HepG2 (cell line): ENCODE data around the gene VWA3A. TPM values are rescaled to one million over a fixed set of nuclear protein-coding genes. Genes with fewer than 3 reads are reported as not detected.
A peak's percentile ranks its signal among the peaks of the same experiment; 100 is the strongest.

Experiments
- ATAC-seq: fragments of 200-7000 bp; cut with Tn5 transposase; 3 replicates; pipeline ENCODE4 v1.9.1; 2020; ENCODE audit warnings: mild to moderate bottlenecking, moderate library complexity
- Bru-seq: library from RNA; stranded (reverse); fragments of 400-500 nt; gene quantifications from one replicate; lab custom pipeline; 2021; lab: Mats Ljungman, UMichigan
- BruChase-seq, 2 experiments: library from RNA; stranded (reverse); fragments of 400-500 nt; gene quantifications; one replicate each; lab custom pipeline; 2021; lab: Mats Ljungman, UMichigan
- BruUV-seq: library from RNA; stranded (reverse); fragments of 400-500 nt; replicated peaks from 2 replicates; lab custom pipeline; 2021; lab: Mats Ljungman, UMichigan
- CTCF ChIA-PET: fragments of 300-600 bp; formaldehyde crosslinking; extraction: SDS; loops from one replicate; lab custom pipeline; 2021; ENCODE audit warnings: low total read pairs, inconsistent platforms, low intra/inter-chr PET ratio; lab: Yijun Ruan, JAX
- POLR2A ChIA-PET: fragments of 350-600 bp; sonication (Branson Sonifier 250); formaldehyde crosslinking; loops from one replicate; lab custom pipeline; 2020; ENCODE audit warnings: antibody characterized with exemption, inconsistent platforms; lab: Yijun Ruan, JAX
- DNase-seq: peaks from one replicate; pipeline ENCODE4 v3.0.0-alpha.2; 2015; ENCODE audit warnings: low spot score
- FAIRE-seq: peaks from 3 replicates; lab custom pipeline; 2011; peaks lifted over from hg19 to GRCh38; lab: Jason Lieb, UNC
- H2AFZ ChIP-seq: one replicate; pipeline ENCODE4 v1.6.1; 2011; ENCODE audit warnings: low read length, inconsistent platforms
- H3K27ac ChIP-seq: fragments of 300-600 bp; 3 replicates; pipeline ENCODE4 v1.8.0; 2011; ENCODE audit warnings: mixed run types, mild to moderate bottlenecking, mixed read lengths, low read length, inconsistent platforms; ENCODE audit not compliant: insufficient read depth; ENCODE audit errors: extremely low read length
- H3K27me3 ChIP-seq, 2 experiments: fragments of 200-600 bp in 1 of 2; 2 replicates in 1 of 2; 3 replicates in 1 of 2; pipeline versions ENCODE4 v1.6.0 to v1.8.0; 2011; ENCODE audit warnings: low read length in 2 of 2, mild to moderate bottlenecking in 2 of 2, moderate library complexity in 2 of 2, inconsistent platforms in 1 of 2; ENCODE audit not compliant: insufficient read depth in 2 of 2, control insufficient read depth in 1 of 2
- H3K36me3 ChIP-seq, 2 experiments: fragments of 200-600 bp in 1 of 2; replicated peaks in 1 of 2; 2 replicates in 1 of 2; 3 replicates in 1 of 2; pipeline versions ENCODE4 v1.5.1 to v1.8.0; 2011; ENCODE audit warnings: low read length in 2 of 2, inconsistent platforms in 1 of 2; ENCODE audit not compliant: insufficient read depth in 2 of 2, control insufficient read depth in 1 of 2
- H3K4me1 ChIP-seq: 2 replicates; pipeline ENCODE4 v1.5.1; 2012; ENCODE audit warnings: low read length, inconsistent platforms; ENCODE audit not compliant: insufficient read depth
- H3K4me2 ChIP-seq: 2 replicates; pipeline ENCODE4 v1.6.0; 2011; ENCODE audit warnings: low read depth, low read length, inconsistent platforms
- H3K4me3 ChIP-seq, 3 experiments: fragments of 200-600 bp in 1 of 3; sonication (generic), shearing (Covaris generic) in 1 of 3; replicated peaks in 1 of 3; 2 replicates each; pipeline ENCODE4 v1.5.1; 2011 to 2016; ENCODE audit warnings: low read length in 3 of 3, inconsistent platforms in 2 of 3, low read depth in 2 of 3, mild to moderate bottlenecking in 2 of 3, control low read depth in 1 of 3, mixed read lengths in 1 of 3; ENCODE audit not compliant: insufficient read depth in 1 of 3
- H3K79me2 ChIP-seq: one replicate; pipeline ENCODE4 v1.6.1; 2011; ENCODE audit warnings: low read length, inconsistent platforms; ENCODE audit not compliant: insufficient read depth
- H3K9ac ChIP-seq: 2 replicates; pipeline ENCODE4 v1.6.0; 2011; ENCODE audit warnings: mild to moderate bottlenecking, low read depth, low read length, inconsistent platforms; ENCODE audit not compliant: insufficient read depth
- H3K9me3 ChIP-seq: 2 replicates; pipeline ENCODE4 v1.5.1; 2012; ENCODE audit warnings: mild to moderate bottlenecking, low read length
- H4K20me1 ChIP-seq: 2 replicates; pipeline ENCODE4 v1.6.0; 2011; ENCODE audit warnings: inconsistent platforms, mild to moderate bottlenecking, low read length, moderate library complexity; ENCODE audit not compliant: insufficient read depth
- FOXO1 ChIP-seq: sonication (generic); formaldehyde crosslinking; IDR thresholded peaks from 2 replicates; pipeline ENCODE4 v1.4.0; 2020; ENCODE audit warnings: missing genetic modification reagents
- FOXP1 ChIP-seq, 2 experiments: fragments of 450-650 bp in 1 of 2; IDR thresholded peaks; 2 replicates each; pipeline ENCODE4 v1.6.1; 2017 to 2018; ENCODE audit warnings: antibody characterized with exemption in 1 of 2
- ZNF766 ChIP-seq: sonication (generic); formaldehyde crosslinking; IDR thresholded peaks from 2 replicates; pipeline ENCODE4 v1.5.0; 2020; ENCODE audit warnings: missing genetic modification reagents, borderline replicate concordance
- WGBS: methylation state at CpG from one replicate; pipeline ENCODE4 v1.1.6; 2017; ENCODE audit warnings: low lambda C conversion rate; 5-methylcytosine and 5-hydroxymethylcytosine counted together
- in situ Hi-C: cut with HindIII; loops from 2 replicates; pipeline ENCODE4 v1.10.0; 2017; ENCODE audit warnings: low pct_unique_long_range_greater_than_20kb; ENCODE audit not compliant: extremely low pct_ligation_motif_present
- intact Hi-C: fragments of 100-400 bp; cut with micrococcal nuclease; formaldehyde crosslinking; loops from one replicate; pipeline ENCODE4 v1.10.0; 2022; ENCODE audit not compliant: unreplicated experiment
- long read RNA-seq, 2 experiments: library from RNA in 1 of 2; library from polyadenylated mRNA in 1 of 2; stranded (forward) in 1 of 2; unstranded in 1 of 2; transcript quantifications; one replicate each; pipeline ENCODE4 v2.0.0, GENCODE V29; 2019 to 2022
- polyA minus RNA-seq, 3 experiments: library from RNA; depleted of rRNA, polyadenylated mRNA; stranded (reverse); fragments of >200 nt; gene quantifications; 2 replicates each; pipeline ENCODE4 v1.2.3, GENCODE V29; 2011; ENCODE audit warnings: low replicate concordance in 1 of 3
- polyA plus RNA-seq, 8 experiments: library from polyadenylated mRNA; depleted of rRNA in 3 of 8; stranded (reverse) in 7 of 8; unstranded in 1 of 8; fragments of >200 nt; fragmentation: Illumina TruSeq in 4 of 8; extraction: Trizol in 4 of 8; gene quantifications; 2 replicates each; pipeline versions ENCODE4 v1.2.1 to v1.2.3, GENCODE V29; 2011 to 2016; ENCODE audit warnings: low read depth in 4 of 8, missing spikeins in 1 of 8, mixed read lengths in 1 of 8; ENCODE audit not compliant: insufficient read depth in 1 of 8
- total RNA-seq, 5 experiments: library from RNA; depleted of rRNA; stranded (reverse); fragments of >200 nt; fragmentation: Illumina TruSeq; extraction: Trizol; gene quantifications; 2 replicates each; pipeline ENCODE4 v1.2.3, GENCODE V29; 2016; ENCODE audit warnings: low read depth in 1 of 5
- TF ChIP-seq, protein P1 (sequence below): sonication (generic); formaldehyde crosslinking; IDR thresholded peaks from 2 replicates; pipeline ENCODE4 v1.5.0; 2020; ENCODE audit warnings: mild to moderate bottlenecking, missing genetic modification reagents, borderline replicate concordance
- TF ChIP-seq, protein P2 (sequence below): sonication (generic); formaldehyde crosslinking; IDR thresholded peaks from 2 replicates; pipeline ENCODE4 v1.5.0; 2020; ENCODE audit warnings: mild to moderate bottlenecking, missing genetic modification reagents

Gene VWA3A, protein sequence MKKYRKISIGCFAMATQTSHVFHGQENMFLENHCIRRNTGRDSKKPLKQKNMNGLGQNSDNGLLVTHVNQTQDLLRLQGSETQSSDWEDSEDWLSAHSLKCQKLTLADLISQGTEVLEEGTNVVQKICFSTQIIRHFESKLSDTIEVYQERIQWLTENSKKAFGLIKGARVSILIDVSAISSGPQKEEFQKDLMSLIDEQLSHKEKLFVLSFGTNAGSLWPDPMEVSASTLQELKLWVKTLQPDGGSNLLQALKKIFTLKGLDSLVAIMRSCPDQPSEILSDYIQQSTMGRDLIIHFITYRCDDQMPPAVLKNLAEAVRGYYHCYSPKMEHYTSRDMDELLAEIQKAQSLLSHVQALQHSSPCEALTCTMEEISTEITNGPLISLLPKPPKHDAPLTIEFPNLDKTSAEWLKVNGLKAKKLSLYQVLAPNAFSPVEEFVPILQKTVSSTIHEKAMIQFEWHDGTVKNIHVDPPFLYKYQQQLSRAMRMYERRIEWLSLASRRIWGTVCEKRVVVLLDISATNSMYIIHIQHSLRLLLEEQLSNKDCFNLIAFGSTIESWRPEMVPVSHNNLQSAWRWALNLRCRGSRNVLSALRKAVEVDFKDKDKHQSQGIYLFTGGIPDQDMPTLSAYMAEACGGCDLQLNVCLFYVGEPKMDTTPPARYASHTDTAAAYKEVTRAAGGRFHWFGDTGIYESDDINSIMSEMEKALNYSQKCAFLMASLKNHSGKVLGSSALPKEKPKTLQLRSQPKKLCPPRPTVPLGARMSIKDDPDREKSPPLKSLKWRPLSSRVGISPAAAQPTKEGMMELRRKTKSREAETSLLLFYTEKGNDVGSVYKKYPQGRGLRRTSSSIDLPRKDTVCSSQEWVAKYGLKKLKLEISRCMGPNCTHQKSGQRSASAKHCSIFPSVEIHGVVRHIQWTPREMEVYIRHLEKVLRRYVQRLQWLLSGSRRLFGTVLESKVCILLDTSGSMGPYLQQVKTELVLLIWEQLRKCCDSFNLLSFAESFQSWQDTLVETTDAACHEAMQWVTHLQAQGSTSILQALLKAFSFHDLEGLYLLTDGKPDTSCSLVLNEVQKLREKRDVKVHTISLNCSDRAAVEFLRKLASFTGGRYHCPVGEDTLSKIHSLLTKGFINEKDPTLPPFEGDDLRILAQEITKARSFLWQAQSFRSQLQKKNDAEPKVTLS
- total RNA-seq (2016; rRNA removed; fragmentation: Illumina TruSeq; extraction: Trizol), result 0.07 TPM in 1 of 2 replicates, not detected in the other
- not detected in 2 replicates for total RNA-seq (2016; cell fraction: cytosol; rRNA removed; fragmentation: Illumina TruSeq; extraction: Trizol; ENCODE audit: low read depth)
- total RNA-seq (2016; cell fraction: insoluble cytoplasmic fraction; rRNA removed; fragmentation: Illumina TruSeq; extraction: Trizol), result not detected in 2 replicates
- 0.21 TPM in 1 of 2 replicates, not detected in the other for total RNA-seq (2016; cell fraction: membrane; rRNA removed; fragmentation: Illumina TruSeq; extraction: Trizol)
- total RNA-seq (2016; cell fraction: nucleus; rRNA removed; fragmentation: Illumina TruSeq; extraction: Trizol), result not detected in 2 replicates
- 0.03 and 0.10 TPM in 2 replicates for polyA plus RNA-seq (2011; rRNA removed)
- polyA plus RNA-seq (2011; cell fraction: cytosol; rRNA removed), result 0.04 TPM in 1 of 2 replicates, not detected in the other
- 0.40 and 0.56 TPM in 2 replicates for polyA plus RNA-seq (2011; cell fraction: nucleus; rRNA removed)
- 0.07 and 0.60 TPM in 2 replicates for polyA plus RNA-seq (2012)
- polyA plus RNA-seq (2016; cell fraction: cytosol; fragmentation: Illumina TruSeq; extraction: Trizol; ENCODE audit: low read depth), result not detected in 2 replicates
- not detected in 2 replicates for polyA plus RNA-seq (2016; cell fraction: insoluble cytoplasmic fraction; fragmentation: Illumina TruSeq; extraction: Trizol; ENCODE audit: low read depth)
- polyA plus RNA-seq (2016; cell fraction: membrane; fragmentation: Illumina TruSeq; extraction: Trizol; ENCODE audit: low read depth), result not detected in 2 replicates
- not detected in 2 replicates for polyA plus RNA-seq (2016; cell fraction: nucleus; fragmentation: Illumina TruSeq; extraction: Trizol; ENCODE audit: insufficient read depth, low read depth)
- not detected in 2 replicates for polyA minus RNA-seq (2011; rRNA and poly(A)+ RNA removed; ENCODE audit: low replicate concordance)
- not detected in 2 replicates for polyA minus RNA-seq (2011; cell fraction: cytosol; rRNA and poly(A)+ RNA removed)
- 0.13 TPM in 1 of 2 replicates, not detected in the other for polyA minus RNA-seq (2011; cell fraction: nucleus; rRNA and poly(A)+ RNA removed)
- Bru-seq, nascent RNA, result percentile 13 among the genes with signal in this experiment
- percentile 17 among the genes with signal in this experiment for BruChase-seq, experiment 1, labeled RNA remaining after a 6-hour chase
- percentile 21 among the genes with signal in this experiment for BruChase-seq, experiment 2, labeled RNA remaining after a 2-hour chase
- long read RNA-seq, experiment 1, result 0 reads
- long read RNA-seq, experiment 2, result 0 reads

DNA sequence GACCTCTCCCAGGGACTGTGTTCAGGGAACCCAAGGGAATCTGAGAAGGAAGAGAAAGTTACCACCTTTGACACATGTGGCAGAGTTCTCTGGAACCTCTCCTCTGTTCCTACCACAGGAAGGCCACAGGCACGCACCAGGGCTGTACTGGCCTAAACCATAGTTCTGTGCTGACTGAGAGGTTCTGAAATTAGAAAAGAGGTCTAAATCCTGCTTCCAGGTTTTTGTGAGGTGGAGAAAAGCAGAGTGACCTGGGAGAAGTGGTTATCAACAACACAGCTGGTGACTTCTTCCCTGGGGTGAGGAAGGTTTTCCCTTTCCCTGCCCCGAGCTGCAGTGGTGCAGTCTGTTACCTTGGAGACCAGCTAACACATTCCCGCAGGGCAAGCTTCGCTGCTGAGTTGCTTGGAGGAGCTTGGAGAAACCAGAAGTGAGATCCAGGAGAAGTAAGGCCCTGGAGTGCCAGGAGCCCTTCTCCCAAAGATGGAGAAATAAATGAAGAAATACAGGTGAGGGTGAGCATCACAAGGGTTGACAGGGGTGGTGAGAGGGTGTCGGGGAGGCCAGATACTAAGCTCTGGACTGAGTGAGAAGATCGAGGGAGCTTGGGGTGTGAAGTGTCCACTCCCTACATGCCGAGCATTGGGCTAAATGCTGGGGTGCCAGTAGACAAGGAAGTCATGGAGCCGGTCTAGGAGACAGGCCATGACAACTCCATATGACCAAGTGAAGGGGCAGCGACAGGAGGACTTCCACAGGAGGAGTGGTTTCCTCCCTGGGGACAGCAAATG lies at the start of gene VWA3A:
TSS of gene VWA3A (plus strand) at position 399 of the 791 bp plus-strand sequence. CDS start at position 496, 97 bp downstream.
- H3K36me3 ChIP-seq, result no peaks in the 10 kb centered on the region
- H3K4me1 ChIP-seq, result peaks cover 10% of the 10 kb centered on the region
- peak; percentile 82 for ATAC-seq
- peak within 1 kb of the TSS; percentile 45 for H2AFZ ChIP-seq
- H3K4me3 ChIP-seq, result 0 out of 6 replicates have a peak within 1 kb of the TSS, but pooled peaks of 1 of the 3 experiments have one; percentile 19
- H3K27ac ChIP-seq, result no peak within 1 kb of the TSS
- ChIA-PET POLR2A (interaction anchor here (0.7 to 1.0 kb wide), 2 partner anchors 84 to 140 kb away, joined by 3 read pairs; partner anchors contain the start of gene MOSMO), CTCF (no interaction called here)
- no peaks in the 10 kb centered on the region for H4K20me1 ChIP-seq
- peaks cover 0 to 12% of the 10 kb centered on the region in 2 experiments; a peak in 2 of 5 replicates for H3K27me3 ChIP-seq
- FAIRE-seq, result no peak
- DNase-seq, result no peak
- no peaks in the 10 kb centered on the region for H3K79me2 ChIP-seq
- intact Hi-C loops (no loop called here), in situ Hi-C loops (loop anchor here (25.0 kb wide), 1 partner anchor 280 kb away; no protein-coding TSS in a partner anchor)
- H3K4me2 ChIP-seq, result peak within 1 kb of the TSS; percentile 48
- H3K9me3 ChIP-seq, result no peaks in the 10 kb centered on the region
- 24% methylated on average over 9 of the region's 9 CpGs for WGBS
- no TSS peak for BruUV-seq
- peak within 1 kb of the TSS; percentile 38; the same call in 1 of the 2 replicates for H3K9ac ChIP-seq
- TF ChIP-seq, protein P1, sequence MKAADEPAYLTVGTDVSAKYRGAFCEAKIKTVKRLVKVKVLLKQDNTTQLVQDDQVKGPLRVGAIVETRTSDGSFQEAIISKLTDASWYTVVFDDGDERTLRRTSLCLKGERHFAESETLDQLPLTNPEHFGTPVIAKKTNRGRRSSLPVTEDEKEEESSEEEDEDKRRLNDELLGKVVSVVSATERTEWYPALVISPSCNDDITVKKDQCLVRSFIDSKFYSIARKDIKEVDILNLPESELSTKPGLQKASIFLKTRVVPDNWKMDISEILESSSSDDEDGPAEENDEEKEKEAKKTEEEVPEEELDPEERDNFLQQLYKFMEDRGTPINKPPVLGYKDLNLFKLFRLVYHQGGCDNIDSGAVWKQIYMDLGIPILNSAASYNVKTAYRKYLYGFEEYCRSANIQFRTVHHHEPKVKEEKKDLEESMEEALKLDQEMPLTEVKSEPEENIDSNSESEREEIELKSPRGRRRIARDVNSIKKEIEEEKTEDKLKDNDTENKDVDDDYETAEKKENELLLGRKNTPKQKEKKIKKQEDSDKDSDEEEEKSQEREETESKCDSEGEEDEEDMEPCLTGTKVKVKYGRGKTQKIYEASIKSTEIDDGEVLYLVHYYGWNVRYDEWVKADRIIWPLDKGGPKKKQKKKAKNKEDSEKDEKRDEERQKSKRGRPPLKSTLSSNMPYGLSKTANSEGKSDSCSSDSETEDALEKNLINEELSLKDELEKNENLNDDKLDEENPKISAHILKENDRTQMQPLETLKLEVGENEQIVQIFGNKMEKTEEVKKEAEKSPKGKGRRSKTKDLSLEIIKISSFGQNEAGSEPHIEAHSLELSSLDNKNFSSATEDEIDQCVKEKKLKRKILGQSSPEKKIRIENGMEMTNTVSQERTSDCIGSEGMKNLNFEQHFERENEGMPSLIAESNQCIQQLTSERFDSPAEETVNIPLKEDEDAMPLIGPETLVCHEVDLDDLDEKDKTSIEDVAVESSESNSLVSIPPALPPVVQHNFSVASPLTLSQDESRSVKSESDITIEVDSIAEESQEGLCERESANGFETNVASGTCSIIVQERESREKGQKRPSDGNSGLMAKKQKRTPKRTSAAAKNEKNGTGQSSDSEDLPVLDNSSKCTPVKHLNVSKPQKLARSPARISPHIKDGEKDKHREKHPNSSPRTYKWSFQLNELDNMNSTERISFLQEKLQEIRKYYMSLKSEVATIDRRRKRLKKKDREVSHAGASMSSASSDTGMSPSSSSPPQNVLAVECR, result 0 out of 2 replicates have a peak, but pooled peaks have one; percentile 40
- TF ChIP-seq, protein P2, sequence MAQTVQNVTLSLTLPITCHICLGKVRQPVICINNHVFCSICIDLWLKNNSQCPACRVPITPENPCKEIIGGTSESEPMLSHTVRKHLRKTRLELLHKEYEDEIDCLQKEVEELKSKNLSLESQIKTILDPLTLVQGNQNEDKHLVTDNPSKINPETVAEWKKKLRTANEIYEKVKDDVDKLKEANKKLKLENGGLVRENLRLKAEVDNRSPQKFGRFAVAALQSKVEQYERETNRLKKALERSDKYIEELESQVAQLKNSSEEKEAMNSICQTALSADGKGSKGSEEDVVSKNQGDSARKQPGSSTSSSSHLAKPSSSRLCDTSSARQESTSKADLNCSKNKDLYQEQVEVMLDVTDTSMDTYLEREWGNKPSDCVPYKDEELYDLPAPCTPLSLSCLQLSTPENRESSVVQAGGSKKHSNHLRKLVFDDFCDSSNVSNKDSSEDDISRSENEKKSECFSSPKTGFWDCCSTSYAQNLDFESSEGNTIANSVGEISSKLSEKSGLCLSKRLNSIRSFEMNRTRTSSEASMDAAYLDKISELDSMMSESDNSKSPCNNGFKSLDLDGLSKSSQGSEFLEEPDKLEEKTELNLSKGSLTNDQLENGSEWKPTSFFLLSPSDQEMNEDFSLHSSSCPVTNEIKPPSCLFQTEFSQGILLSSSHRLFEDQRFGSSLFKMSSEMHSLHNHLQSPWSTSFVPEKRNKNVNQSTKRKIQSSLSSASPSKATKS (CRISPR knock-in tag), result no peak
- peak; percentile 1; the same call in 1 of the 2 replicates for TF ChIP-seq FOXP1 (IDR thresholded peaks at IDR 0.05)
- no peak for TF ChIP-seq FOXP1 (CRISPR knock-in tag; IDR thresholded peaks at IDR 0.05)
- no peak for TF ChIP-seq FOXO1 (CRISPR knock-in tag)
- no peak for TF ChIP-seq ZNF766 (CRISPR knock-in tag)
